Measurements from ENCODE around the gene SH3BP1.
"Not testable (repeated sequence)": the region's sequence is repeated elsewhere in the genome, so short reads cannot be mapped to it uniquely, and the experiment has no call there.

Gene SH3BP1

GRCh38 chr22:37684803-37685615 is 45.5 kb downstream of the SH3BP1 start:
- DNase-seq: no peak

DNA sequence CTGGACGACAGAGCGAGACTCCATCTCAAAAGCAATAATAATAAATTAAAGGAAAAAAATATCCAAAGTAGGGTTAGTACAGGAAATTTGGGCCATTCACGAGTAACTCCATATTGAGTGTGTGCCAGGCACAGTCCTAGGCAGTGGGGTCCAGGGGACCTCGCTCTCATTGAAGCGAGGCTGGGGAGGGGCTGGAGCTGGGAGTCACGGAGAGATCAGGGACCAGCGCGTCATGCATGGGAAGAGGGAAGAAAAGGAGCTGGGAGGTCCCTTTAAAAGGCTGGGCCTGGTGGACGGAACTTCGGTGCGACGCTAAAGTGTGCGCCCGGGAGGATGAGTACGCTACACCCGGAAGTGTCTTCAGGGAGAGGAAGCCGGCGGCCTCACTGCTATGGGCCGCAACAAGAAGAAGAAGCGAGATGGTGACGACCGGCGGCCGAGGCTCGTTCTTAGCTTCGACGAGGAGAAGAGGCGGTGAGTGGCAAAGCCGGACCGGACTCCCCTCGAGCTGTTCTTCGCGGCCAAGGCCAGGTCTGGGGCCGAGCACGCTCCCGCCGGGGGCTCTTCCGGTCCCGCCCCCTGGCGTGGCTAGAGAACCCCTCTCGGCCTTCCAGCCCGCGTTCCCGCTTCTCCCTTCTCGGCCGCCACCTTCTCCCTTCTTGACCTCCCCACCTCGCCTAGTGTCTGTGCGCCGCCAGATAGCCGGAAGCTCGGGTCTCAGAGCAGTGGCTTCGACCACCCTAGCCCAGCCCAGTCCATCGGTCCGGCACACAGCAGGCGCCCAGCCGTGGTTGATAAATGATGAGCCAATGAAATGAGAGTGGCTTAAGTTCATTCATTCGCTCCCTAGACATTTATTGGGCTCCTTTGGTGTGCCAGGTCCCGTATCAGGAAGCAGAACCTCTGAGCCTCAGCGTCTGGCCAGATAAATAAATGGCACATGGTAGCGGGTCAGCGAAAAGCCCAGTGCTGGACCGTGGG is 46.8 kb downstream of the SH3BP1 start, which contains the start of gene NOL12:
TSS of gene NOL12 (plus strand) at position 342 of the 981 bp plus-strand sequence. CDS start at position 392, 50 bp downstream.
- DNase-seq: peak; percentile 64 to 70

DNA sequence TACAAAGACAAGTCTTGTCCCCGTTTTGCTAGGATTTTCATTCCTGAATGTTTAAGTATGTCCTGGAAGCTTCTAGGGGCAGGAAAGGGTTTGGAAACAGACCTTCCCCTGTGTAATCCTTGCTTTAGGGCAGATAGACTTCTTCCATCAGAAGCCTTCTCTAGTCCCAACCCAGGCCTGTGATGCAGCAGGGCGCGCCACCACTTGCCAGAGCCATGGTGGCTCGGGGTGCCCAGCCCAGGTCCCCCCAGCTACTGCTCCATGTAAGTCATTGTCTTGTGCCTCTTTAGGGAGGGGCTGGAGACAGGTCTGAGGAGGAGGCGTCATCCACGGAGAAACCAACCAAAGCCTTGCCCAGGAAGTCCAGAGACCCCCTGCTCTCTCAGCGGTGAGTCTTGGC is 50.9 kb downstream of the SH3BP1 start:
- no peak for DNase-seq

DNA sequence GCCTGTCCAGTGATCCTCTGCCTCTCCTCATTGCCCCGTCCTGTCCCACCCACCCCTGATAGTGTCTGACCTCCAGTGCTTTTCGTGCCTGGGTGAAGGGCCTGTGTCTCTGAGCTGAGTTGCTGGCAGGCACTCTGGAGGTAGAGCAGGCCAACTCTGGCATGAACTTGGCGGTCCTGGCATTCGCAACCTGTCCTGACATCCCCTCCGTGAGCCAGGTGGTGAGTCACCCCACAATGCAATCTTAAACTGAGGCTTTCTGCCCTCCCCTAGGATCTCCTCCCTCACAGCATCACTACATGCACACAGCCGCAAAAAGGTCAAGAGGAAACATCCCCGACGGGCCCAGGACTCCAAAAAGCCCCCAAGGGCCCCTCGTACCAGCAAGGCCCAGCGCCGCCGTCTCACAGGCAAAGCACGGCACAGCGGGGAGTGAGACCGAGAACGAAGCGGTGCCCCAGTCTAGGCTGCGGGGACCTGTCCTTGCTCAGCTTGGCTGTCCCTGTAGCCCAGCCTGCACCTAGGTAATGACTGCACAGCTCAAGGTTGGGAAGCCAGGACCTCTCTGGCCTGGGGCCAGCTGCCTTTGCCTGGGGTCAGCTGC is 51.5 kb downstream of the SH3BP1 start:
- no peak for DNase-seq

GRCh38 chr22:37692627-37693285 is 53.3 kb downstream of the SH3BP1 start:
- DNase-seq: no peak

DNA sequence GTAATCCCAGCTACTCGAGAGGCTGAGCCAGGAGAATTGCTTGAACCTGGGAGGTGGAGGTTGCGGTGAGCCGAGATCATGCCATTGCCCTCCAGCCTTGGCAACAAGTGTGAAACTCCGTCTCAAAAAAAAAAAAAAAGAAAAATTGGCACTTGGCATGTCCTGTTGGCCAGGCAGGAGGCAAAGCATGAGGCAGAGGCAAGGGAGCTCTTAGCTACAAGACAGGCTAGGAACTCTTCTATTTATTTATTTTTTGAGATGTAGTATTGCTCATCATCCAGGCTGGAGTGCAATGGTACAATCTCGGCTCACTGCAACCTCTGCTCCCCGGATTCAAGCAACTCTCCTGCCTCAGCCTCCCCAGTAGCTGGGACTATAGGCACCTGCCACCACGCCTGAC is 54.7 kb downstream of the SH3BP1 start:
- not testable (repeated sequence) for DNase-seq

GRCh38 chr22:37696260-37696656 is 56.8 kb downstream of the SH3BP1 start:
- DNase-seq: not testable (repeated sequence)

DNA sequence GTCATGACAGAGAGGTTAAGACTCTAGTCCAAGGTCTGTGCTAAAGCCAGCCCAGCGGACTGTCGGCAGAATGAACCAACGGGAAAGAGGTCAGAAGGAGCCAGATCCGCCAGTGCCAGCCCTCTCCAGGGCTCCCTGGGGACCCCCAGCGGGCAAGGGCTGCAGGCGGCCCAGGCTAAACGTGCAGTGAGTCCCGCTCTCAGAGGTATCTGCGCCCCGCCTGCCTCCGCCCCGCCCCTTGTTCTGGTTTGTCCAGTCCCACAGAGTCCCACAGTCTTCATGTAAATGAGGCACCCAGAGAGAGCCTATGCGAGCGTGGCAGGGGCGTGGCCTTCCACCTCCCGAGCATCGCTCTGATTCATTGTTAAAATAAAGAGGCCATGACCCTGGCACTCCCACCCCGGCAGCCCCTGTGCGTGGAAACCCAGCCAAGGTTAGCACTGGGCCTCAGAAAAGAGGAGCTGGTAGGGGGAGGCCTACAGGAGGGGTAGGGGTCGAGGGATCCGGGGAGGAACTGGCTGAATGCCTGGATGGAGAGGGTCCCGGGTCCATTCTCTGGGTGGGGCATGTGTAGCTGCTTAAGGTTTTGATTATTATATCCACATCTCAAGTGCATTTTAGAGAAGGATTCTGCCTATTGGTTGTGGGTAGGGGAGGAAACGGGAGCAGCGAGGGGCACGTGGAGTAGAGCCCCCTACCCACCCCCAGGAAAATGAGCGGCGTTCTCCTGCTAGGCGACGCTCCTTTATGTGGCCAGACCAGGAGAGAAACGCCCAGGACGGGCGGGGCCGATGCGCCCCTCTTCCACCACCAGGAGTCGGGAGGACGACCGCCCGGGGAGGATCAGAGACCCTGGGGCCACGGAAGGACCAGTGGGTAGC is 57.4 kb downstream of the SH3BP1 start, which contains the start of gene TRIOBP:
TSS of gene TRIOBP (plus strand) at position 392 of the 881 bp plus-strand sequence. CDS start 4,318 bp downstream, outside the sequence.
- DNase-seq: peak; percentile 87

DNA sequence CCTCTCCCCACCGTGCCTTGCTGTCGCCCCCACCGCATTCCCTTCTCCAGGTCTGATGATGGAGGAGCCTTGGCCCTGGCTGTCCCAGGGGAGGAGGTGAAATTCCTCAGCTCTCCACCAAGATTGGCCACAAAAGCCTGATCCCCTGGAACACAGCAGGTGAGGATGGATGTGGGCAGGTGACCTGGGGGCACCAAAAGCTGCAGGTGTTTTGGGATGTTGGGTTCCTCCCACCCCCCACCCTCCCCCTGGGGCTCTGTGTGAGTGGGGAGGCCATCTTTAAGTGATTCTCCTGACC is 58.0 kb downstream of the SH3BP1 start:
- DNase-seq: no peak

DNA sequence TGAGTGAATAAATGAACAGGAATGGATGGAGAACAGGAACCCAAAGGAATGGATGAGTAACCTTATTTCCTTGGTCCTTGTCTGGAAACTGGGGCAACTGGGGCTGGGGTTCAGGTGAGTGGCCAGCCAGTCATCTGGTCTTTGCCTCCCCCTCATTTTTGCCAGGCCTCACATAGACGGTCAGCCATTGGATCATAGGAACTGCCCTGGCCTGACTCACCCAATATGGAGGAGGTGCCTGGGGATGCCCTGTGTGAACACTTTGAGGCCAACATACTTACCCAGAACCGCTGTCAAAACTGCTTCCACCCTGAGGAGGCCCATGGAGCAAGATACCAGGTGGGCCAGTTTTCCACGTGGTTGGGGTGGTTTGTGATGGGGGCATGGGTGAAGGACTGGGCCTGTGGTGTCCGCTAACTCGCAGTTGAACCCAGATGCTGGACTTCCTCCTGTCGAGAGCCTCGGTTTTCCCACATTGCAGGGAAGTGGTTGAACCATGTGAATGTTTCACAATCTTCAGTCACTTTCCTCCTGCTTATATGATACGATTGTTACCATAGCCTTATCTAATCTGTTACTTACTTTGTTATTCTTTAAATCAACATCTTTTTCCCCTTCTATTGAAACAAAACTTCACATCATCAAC is 61.8 kb downstream of the SH3BP1 start:
- DNase-seq: no peak

- DNase-seq: no peak
These were observed 64.4 kb downstream of the SH3BP1 start for GRCh38 chr22:37703906-37704305.

DNA sequence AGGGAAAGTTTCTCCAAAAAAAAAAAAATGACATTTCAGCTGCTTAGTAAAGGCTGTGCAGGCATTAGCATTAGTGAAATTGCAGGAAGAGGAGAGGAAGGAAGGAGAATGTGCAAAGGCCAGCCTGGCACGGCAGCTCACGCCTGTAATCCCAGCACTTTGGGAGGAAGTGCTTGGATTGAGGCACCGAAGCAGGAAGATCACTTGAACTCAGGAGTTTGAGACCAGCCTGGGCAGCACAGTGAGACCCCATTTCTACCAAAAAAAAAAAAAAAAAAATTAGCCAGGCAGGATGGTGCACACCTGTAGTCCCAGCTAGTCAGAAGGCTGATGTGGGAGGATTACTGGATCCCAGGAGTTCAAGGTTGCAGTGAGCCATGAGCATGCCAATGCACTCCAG is 65.2 kb downstream of the SH3BP1 start:
- no peak for DNase-seq

DNA sequence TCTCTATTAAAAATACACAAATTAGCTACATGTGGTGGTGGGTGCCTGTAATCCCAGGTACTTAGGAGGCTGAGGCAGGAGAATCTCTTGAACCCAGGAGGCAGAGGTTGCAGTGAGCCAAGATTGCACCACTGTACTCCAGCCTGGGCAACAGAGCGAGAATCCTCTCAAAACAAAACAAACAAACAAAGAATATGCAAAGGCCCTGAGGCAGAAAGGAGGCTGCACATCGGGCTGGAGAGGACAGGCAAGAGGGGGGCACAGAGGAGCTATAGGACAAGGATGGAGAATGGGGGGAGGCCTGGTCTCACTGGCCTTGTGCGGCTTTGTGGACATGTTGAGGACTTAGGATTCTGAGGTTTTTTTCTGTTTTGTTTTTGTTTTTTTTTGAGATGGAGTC is 65.7 kb downstream of the SH3BP1 start:
- no peak for DNase-seq
